H9 (cell line): ENCODE data around the gene GDPGP1. TPM values are rescaled to one million over a fixed set of nuclear protein-coding genes. Genes with fewer than 3 reads are reported as not detected.
A peak's percentile ranks its signal among the peaks of the same experiment; 100 is the strongest.

Experiments used
- DNase-seq: peaks from one replicate; pipeline ENCODE4 v3.0.0-alpha.2; 2017
- H2AFZ ChIP-seq: one replicate; pipeline ENCODE4 v1.6.1; 2013; ENCODE audit warnings: mild to moderate bottlenecking, low read length, control low read depth, moderate library complexity
- H2AK5ac ChIP-seq: 2 replicates; pipeline ENCODE4 v1.6.1; 2013; ENCODE audit warnings: low read length, control low read depth, mixed read lengths; ENCODE audit not compliant: insufficient read length
- H2BK120ac ChIP-seq: one replicate; pipeline ENCODE4 v1.6.1; 2013; ENCODE audit warnings: low read depth, mild to moderate bottlenecking, low read length, control low read depth, inconsistent platforms; ENCODE audit not compliant: poor library complexity, severe bottlenecking
- H2BK12ac ChIP-seq: 2 replicates; pipeline ENCODE4 v1.6.1; 2013; ENCODE audit warnings: low read length, control low read depth, mixed read lengths, low read depth; ENCODE audit not compliant: insufficient read length
- H2BK15ac ChIP-seq: 2 replicates; pipeline ENCODE4 v1.6.1; 2013; ENCODE audit warnings: low read depth, low read length, control low read depth
- H2BK20ac ChIP-seq: one replicate; pipeline ENCODE4 v1.6.1; 2013; ENCODE audit warnings: low read depth, mild to moderate bottlenecking, low read length, control low read depth, inconsistent platforms; ENCODE audit not compliant: poor library complexity, severe bottlenecking
- H2BK5ac ChIP-seq: 2 replicates; pipeline ENCODE4 v1.6.1; 2013; ENCODE audit warnings: low read length, control low read depth, mixed read lengths; ENCODE audit not compliant: insufficient read length
- H3K14ac ChIP-seq: 2 replicates; pipeline ENCODE4 v1.6.1; 2013; ENCODE audit warnings: low read length, control low read depth; ENCODE audit not compliant: insufficient read depth
- H3K18ac ChIP-seq: 2 replicates; pipeline ENCODE4 v1.6.1; 2013; ENCODE audit warnings: low read depth, mild to moderate bottlenecking, mixed read lengths, low read length, control low read depth; ENCODE audit not compliant: insufficient read length
- H3K23ac ChIP-seq: 2 replicates; pipeline ENCODE4 v1.6.1; 2013; ENCODE audit warnings: low read length, control low read depth, mixed read lengths, low read depth; ENCODE audit not compliant: insufficient read length
- H3K23me2 ChIP-seq: 2 replicates; pipeline ENCODE4 v1.6.1; 2013; ENCODE audit warnings: low read depth, mild to moderate bottlenecking, mixed read lengths, low read length, control low read depth; ENCODE audit not compliant: insufficient read length, poor library complexity, severe bottlenecking
- H3K27ac ChIP-seq: 2 replicates; pipeline ENCODE4 v1.5.1; 2013; ENCODE audit warnings: low read length, control low read depth, mixed read lengths, low read depth; ENCODE audit not compliant: insufficient read length
- H3K27me3 ChIP-seq: 2 replicates; pipeline ENCODE4 v1.6.1; 2013; ENCODE audit warnings: low read length, control low read depth, inconsistent platforms; ENCODE audit not compliant: insufficient read depth
- H3K4ac ChIP-seq: 2 replicates; pipeline ENCODE4 v1.6.1; 2013; ENCODE audit warnings: low read depth, mild to moderate bottlenecking, control low read depth, inconsistent platforms, low read length, moderate library complexity
- H3K4me1 ChIP-seq: 2 replicates; pipeline ENCODE4 v1.6.1; 2013; ENCODE audit warnings: low read length, control low read depth, inconsistent platforms; ENCODE audit not compliant: insufficient read depth
- H3K4me2 ChIP-seq: 2 replicates; pipeline ENCODE4 v1.6.1; 2013; ENCODE audit warnings: low read length, control low read depth, mixed read lengths; ENCODE audit not compliant: insufficient read length, insufficient read depth
- H3K56ac ChIP-seq: 2 replicates; pipeline ENCODE4 v1.6.1; 2013; ENCODE audit warnings: low read depth, mild to moderate bottlenecking, mixed read lengths, low read length, control low read depth; ENCODE audit not compliant: insufficient read length
- H3K79me1 ChIP-seq: 2 replicates; pipeline ENCODE4 v1.6.1; 2013; ENCODE audit warnings: low read depth, mild to moderate bottlenecking, moderate library complexity, low read length, control low read depth, inconsistent platforms; ENCODE audit not compliant: insufficient read depth, poor library complexity, severe bottlenecking
- H3K79me2 ChIP-seq: 2 replicates; pipeline ENCODE4 v1.6.1; 2013; ENCODE audit warnings: low read length, control low read depth, inconsistent platforms; ENCODE audit not compliant: insufficient read depth
- H3K9ac ChIP-seq: 2 replicates; pipeline ENCODE4 v1.6.1; 2013; ENCODE audit warnings: low read length, control low read depth, mixed read lengths; ENCODE audit not compliant: insufficient read length; ENCODE audit errors: extremely low read depth
- H3K9me3 ChIP-seq: one replicate; pipeline ENCODE4 v1.6.1; 2013; ENCODE audit warnings: low read depth, low read length, inconsistent platforms; ENCODE audit not compliant: control insufficient read depth
- H3T11ph ChIP-seq: one replicate; pipeline ENCODE4 v1.6.1; 2013; ENCODE audit warnings: mild to moderate bottlenecking, low read length, control low read depth, inconsistent platforms
- H4K20me1 ChIP-seq: one replicate; pipeline ENCODE4 v1.6.1; 2013; ENCODE audit not compliant: control insufficient read depth, insufficient read length, insufficient read depth
- H4K5ac ChIP-seq: 2 replicates; pipeline ENCODE4 v1.6.1; 2013; ENCODE audit warnings: low read depth, mild to moderate bottlenecking, mixed read lengths, low read length, control low read depth; ENCODE audit not compliant: insufficient read length
- H4K8ac ChIP-seq: replicated peaks from 2 replicates; pipeline ENCODE4 v1.6.1; 2013; ENCODE audit warnings: low read length, control low read depth, mixed read lengths, low read depth; ENCODE audit not compliant: insufficient read length
- H4K91ac ChIP-seq: 2 replicates; pipeline ENCODE4 v1.6.1; 2013; ENCODE audit warnings: low read depth, mild to moderate bottlenecking, moderate library complexity, mixed read lengths, low read length, control low read depth; ENCODE audit not compliant: insufficient read length
- H3K27ac Mint-ChIP-seq, 3 experiments: 2 replicates in 2 of 3; 3 replicates in 1 of 3; pipeline ENCODE4 v1.8.0; 2020 to 2021; ENCODE audit warnings: mixed read lengths in 3 of 3, mild to moderate bottlenecking in 1 of 3, moderate library complexity in 1 of 3
- H3K27me3 Mint-ChIP-seq: 2 replicates; pipeline ENCODE4 v1.8.0; 2021; ENCODE audit warnings: low read depth, mild to moderate bottlenecking, moderate library complexity, mixed read lengths
- H3K36me3 Mint-ChIP-seq, 3 experiments: 2 replicates in 2 of 3; 3 replicates in 1 of 3; pipeline ENCODE4 v1.8.0; 2020 to 2021; ENCODE audit warnings: low read depth in 3 of 3, mixed read lengths in 3 of 3; ENCODE audit not compliant: insufficient read depth in 1 of 3
- H3K4me1 Mint-ChIP-seq, 2 experiments: 2 replicates each; pipeline ENCODE4 v1.8.0; 2020; ENCODE audit warnings: mixed read lengths in 2 of 2
- H3K4me3 Mint-ChIP-seq, 2 experiments: 2 replicates in 1 of 2; 3 replicates in 1 of 2; pipeline ENCODE4 v1.8.0; 2020 to 2021; ENCODE audit warnings: mild to moderate bottlenecking in 2 of 2, mixed read lengths in 2 of 2, moderate library complexity in 1 of 2
- H3K9me3 Mint-ChIP-seq, 2 experiments: 2 replicates in 1 of 2; 3 replicates in 1 of 2; pipeline ENCODE4 v1.8.0; 2020; ENCODE audit warnings: mild to moderate bottlenecking in 2 of 2, mixed read lengths in 2 of 2, moderate library complexity in 1 of 2
- CTCF ChIP-seq: fragments of 200-600 bp; sonication (generic); conservative IDR thresholded peaks from 3 replicates; pipeline ENCODE4 v1.8.0; 2021; ENCODE audit warnings: antibody characterized with exemption, mild to moderate bottlenecking
- WGBS: extraction: QIAGEN DNeasy Blood & Tissue Kit; methylation state at CpG from one replicate; pipeline ENCODE4 v1.1.7; 2013; ENCODE audit warnings: missing lambda C conversion rate, low lambda C conversion rate, mixed read lengths; ENCODE audit not compliant: insufficient read length; ENCODE audit errors: extremely low coverage; 5-methylcytosine and 5-hydroxymethylcytosine counted together
- total RNA-seq: library from RNA; stranded (reverse); gene quantifications from 2 replicates; pipeline ENCODE4 v1.2.1, GENCODE V29; 2021

GDPGP1 gene
- total RNA-seq, 1 experiment from 2014 or later, result 6.7 TPM

GRCh38 chr15:90266061-90266431, 32.0 kb downstream of the GDPGP1 start:
- peak overlapping the region; percentile 50 for H2AFZ ChIP-seq
- peak overlapping the region; percentile 96 for H3K4me2 ChIP-seq
- H3K4me1 ChIP-seq, result no peaks in the 10 kb centered on the region; the same call in 1 of the 2 replicates
- peaks cover 9% of the 10 kb centered on the region; the same call in 1 of the 2 replicates for H3K79me2 ChIP-seq
- no peak overlapping the region for H2BK12ac ChIP-seq
- H3K9me3 ChIP-seq, result no peaks in the 10 kb centered on the region
- no peaks in the 10 kb centered on the region for H4K20me1 ChIP-seq
- H3K79me1 ChIP-seq, result no peaks in the 10 kb centered on the region
- WGBS, result no CpG with 5 or more reads among the region's 16 CpGs
- Mint-ChIP-seq H3K9me3 (no peaks in the 10 kb centered on the region), H3K27me3 (no peaks in the 10 kb centered on the region; the same call in 1 of the 2 replicates), H3K4me1 (peaks cover 30 to 37% of the 10 kb centered on the region in 2 experiments), H3K27ac (peak overlapping the region; percentile 96 to 99 (median 98)), H3K36me3 (peaks cover 19 to 35% (median 32%) of the 10 kb centered on the region in 3 experiments; a peak in 6 of 7 replicates), H3K4me3 (peak overlapping the region; percentile 95 to 96)
- no peak overlapping the region for H2BK15ac ChIP-seq
- H3K4ac ChIP-seq, result peak overlapping the region; percentile 38; the same call in 1 of the 2 replicates
- peak overlapping the region; percentile 24 for H3T11ph ChIP-seq
- no peak overlapping the region for H3K23ac ChIP-seq
- no peak overlapping the region for H4K8ac ChIP-seq
- peaks cover 8% of the 10 kb centered on the region for H3K23me2 ChIP-seq
- DNase-seq, result no peak
- peak overlapping the region; percentile 90 for H3K9ac ChIP-seq
- peak overlapping the region; percentile 93 for H2BK5ac ChIP-seq
- H3K27me3 ChIP-seq, result no peaks in the 10 kb centered on the region; the same call in 1 of the 2 replicates
- TF ChIP-seq CTCF, result no peak
- H3K14ac ChIP-seq, result peak overlapping the region; percentile 92
- no peak overlapping the region for H2AK5ac ChIP-seq
- peak overlapping the region; percentile 92 for H2BK120ac ChIP-seq
- H4K5ac ChIP-seq, result peak overlapping the region; percentile 87
- H3K18ac ChIP-seq, result peak overlapping the region; percentile 88
- H2BK20ac ChIP-seq, result no peak overlapping the region
- H3K56ac ChIP-seq, result no peak overlapping the region
- H3K27ac ChIP-seq, result peak overlapping the region; percentile 71
- no peak overlapping the region for H4K91ac ChIP-seq
